ENCODE measurements around the gene ADORA1. TPM values are rescaled to one million over a fixed set of nuclear protein-coding genes. Genes with fewer than 3 reads are reported as not detected.

The ADORA1 gene
- polyA plus RNA-seq, 1 of the 3 experiments (the other 2 are of a cell fraction), result 4.8 TPM

DNA sequence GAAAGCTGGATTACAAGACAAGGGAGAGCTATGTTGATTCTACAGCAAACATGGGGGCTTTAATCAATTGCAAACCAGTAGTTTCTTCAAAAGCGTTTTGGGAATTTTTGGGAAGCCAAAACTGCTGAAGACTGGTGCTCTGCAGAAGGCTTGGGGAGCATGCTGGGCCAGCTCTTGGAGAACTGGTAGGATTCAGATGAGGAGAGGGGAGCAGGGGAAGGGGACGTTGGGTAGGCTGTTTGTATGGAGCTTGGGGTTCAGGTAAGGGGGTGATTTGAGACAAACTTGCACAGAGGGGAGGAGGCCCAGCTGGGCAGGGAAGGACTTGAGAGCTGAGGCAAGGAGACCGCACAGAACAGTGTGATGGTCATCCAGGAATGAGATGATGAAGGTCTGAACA is 39.1 kb upstream of the ADORA1 start:
- Histone ChIP-seq H3K4me2 (no peak overlapping the region), H3F3A (replicated peaks; ENCODE audit: insufficient read depth) (no peaks in the 10 kb centered on the region), H3K4me3 (ENCODE audit: low read depth in 2 of 2, low read length in 1 of 2) (no peak overlapping the region), H4K20me1 (ENCODE audit: insufficient read depth) (no peaks in the 10 kb centered on the region), H3K27ac (ENCODE audit: low read depth in 2 of 2, low read length in 1 of 2) (no peak overlapping the region), H3K9me3 (no peaks in the 10 kb centered on the region), H3K4me1 (ENCODE audit: control insufficient read depth in 1 of 2, insufficient read depth in 2 of 2, low read depth in 1 of 2, low read length in 1 of 2) (no peaks in the 10 kb centered on the region; a peak in 1 of 4 replicates), H2AFZ (ENCODE audit: low read depth) (no peak overlapping the region), H3K79me2 (ENCODE audit: insufficient read depth) (no peaks in the 10 kb centered on the region), H3K27me3 (ENCODE audit: insufficient read depth) (no peaks in the 10 kb centered on the region; the same call in 1 of the 2 replicates), H3K9me2 (no peaks in the 10 kb centered on the region), H3K9ac (no peak overlapping the region), H3K36me3 (replicated peaks in 1 of 2; ENCODE audit: control insufficient read depth in 1 of 2, insufficient read depth in 2 of 2, low read length in 1 of 2) (no peaks in the 10 kb centered on the region)
- TF ChIP-seq RCOR1 (IDR thresholded peaks at IDR 0.05; ENCODE audit: low read length), result no peak
- TF ChIP-seq TEAD4 (IDR thresholded peaks at IDR 0.05; ENCODE audit: borderline replicate concordance, insufficient read depth), result no peak
- TF ChIP-seq CHD2 (IDR thresholded peaks at IDR 0.05; ENCODE audit: low read length, partially characterized antibody), result no peak
- TF ChIP-seq POLR2AphosphoS5 (IDR thresholded peaks at IDR 0.05; ENCODE audit: low read depth, low read length), result no peak
- TF ChIP-seq MEF2A (IDR thresholded peaks at IDR 0.05; ENCODE audit: borderline replicate concordance, low read depth), result no peak
- no peak for TF ChIP-seq RXRA (IDR thresholded peaks at IDR 0.05; ENCODE audit: borderline replicate concordance, low read depth)
- TF ChIP-seq, protein P1, sequence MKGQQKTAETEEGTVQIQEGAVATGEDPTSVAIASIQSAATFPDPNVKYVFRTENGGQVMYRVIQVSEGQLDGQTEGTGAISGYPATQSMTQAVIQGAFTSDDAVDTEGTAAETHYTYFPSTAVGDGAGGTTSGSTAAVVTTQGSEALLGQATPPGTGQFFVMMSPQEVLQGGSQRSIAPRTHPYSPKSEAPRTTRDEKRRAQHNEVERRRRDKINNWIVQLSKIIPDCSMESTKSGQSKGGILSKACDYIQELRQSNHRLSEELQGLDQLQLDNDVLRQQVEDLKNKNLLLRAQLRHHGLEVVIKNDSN (IDR thresholded peaks at IDR 0.05; ENCODE audit: borderline replicate concordance, low read depth), result no peak
- TF ChIP-seq ZBTB33 (IDR thresholded peaks at IDR 0.05; ENCODE audit: borderline replicate concordance, low read depth), result no peak
- no peak for TF ChIP-seq SMC3 (IDR thresholded peaks at IDR 0.05; ENCODE audit: low read depth, low read length)
- no peak for TF ChIP-seq FOXJ3 (CRISPR knock-in tag; IDR thresholded peaks at IDR 0.05)
- TF ChIP-seq, protein P2, sequence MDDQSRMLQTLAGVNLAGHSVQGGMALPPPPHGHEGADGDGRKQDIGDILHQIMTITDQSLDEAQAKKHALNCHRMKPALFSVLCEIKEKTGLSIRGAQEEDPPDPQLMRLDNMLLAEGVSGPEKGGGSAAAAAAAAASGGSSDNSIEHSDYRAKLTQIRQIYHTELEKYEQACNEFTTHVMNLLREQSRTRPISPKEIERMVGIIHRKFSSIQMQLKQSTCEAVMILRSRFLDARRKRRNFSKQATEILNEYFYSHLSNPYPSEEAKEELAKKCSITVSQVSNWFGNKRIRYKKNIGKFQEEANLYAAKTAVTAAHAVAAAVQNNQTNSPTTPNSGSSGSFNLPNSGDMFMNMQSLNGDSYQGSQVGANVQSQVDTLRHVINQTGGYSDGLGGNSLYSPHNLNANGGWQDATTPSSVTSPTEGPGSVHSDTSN (IDR thresholded peaks at IDR 0.05), result no peak
- no peak for TF ChIP-seq EZH2phosphoT487 (IDR thresholded peaks at IDR 0.05; ENCODE audit: borderline replicate concordance, low read depth)
- CTCF ChIA-PET, result interaction anchor here (1.2 to 1.9 kb wide), 2 partner anchors 49 to 184 kb away, joined by 3 to 6 read pairs; no protein-coding TSS in a partner anchor
- POLR2A ChIA-PET, result no interaction called here
- WGBS (ENCODE audit: low lambda C conversion rate), result 65% methylated on average over 3 of the region's 3 CpGs
- no peak for DNase-seq

- CTCF ChIA-PET, result interaction anchor here (0.5 to 1.9 kb wide), 4 partner anchors 50 to 147 kb away, joined by 3 to 6 read pairs (median 3); no protein-coding TSS in a partner anchor
- Histone ChIP-seq H3K4me1 (ENCODE audit: control insufficient read depth in 1 of 2, insufficient read depth in 2 of 2, low read depth in 1 of 2, low read length in 1 of 2) (no peaks in the 10 kb centered on the region; a peak in 1 of 4 replicates), H3K4me3 (ENCODE audit: low read depth in 2 of 2, low read length in 1 of 2) (no peak overlapping the region)
- no peak for TF ChIP-seq MEF2A (IDR thresholded peaks at IDR 0.05; ENCODE audit: borderline replicate concordance, low read depth)
- no peak for TF ChIP-seq TCF12 (IDR thresholded peaks at IDR 0.05)
- TF ChIP-seq ZBTB33 (IDR thresholded peaks at IDR 0.05; ENCODE audit: borderline replicate concordance, low read depth), result no peak
- TF ChIP-seq CTCF (IDR thresholded peaks at IDR 0.05), result no peak
- TF ChIP-seq POLR2AphosphoS5 (IDR thresholded peaks at IDR 0.05; ENCODE audit: low read depth, low read length), result no peak
- TF ChIP-seq NRF1 (IDR thresholded peaks at IDR 0.05; ENCODE audit: low read depth, low read length), result no peak
- TF ChIP-seq YY1 (IDR thresholded peaks at IDR 0.05; ENCODE audit: low read depth), result no peak
- TF ChIP-seq, protein P3, sequence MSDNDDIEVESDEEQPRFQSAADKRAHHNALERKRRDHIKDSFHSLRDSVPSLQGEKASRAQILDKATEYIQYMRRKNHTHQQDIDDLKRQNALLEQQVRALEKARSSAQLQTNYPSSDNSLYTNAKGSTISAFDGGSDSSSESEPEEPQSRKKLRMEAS (IDR thresholded peaks at IDR 0.05; ENCODE audit: low read depth), result no peak
- TF ChIP-seq ELF1 (IDR thresholded peaks at IDR 0.05), result no peak
Observed at GRCh38 chr1:203089001-203089650, 38.4 kb upstream of the ADORA1 start.

More at GRCh38 chr1:203089001-203089650, 38.4 kb upstream of the ADORA1 start:
- Histone ChIP-seq H3F3A (replicated peaks; ENCODE audit: insufficient read depth) (no peaks in the 10 kb centered on the region), H3K27ac (ENCODE audit: low read depth in 2 of 2, low read length in 1 of 2) (no peak overlapping the region), H3K79me2 (ENCODE audit: insufficient read depth) (no peaks in the 10 kb centered on the region), H3K9me2 (no peaks in the 10 kb centered on the region), H3K36me3 (replicated peaks in 1 of 2; ENCODE audit: control insufficient read depth in 1 of 2, insufficient read depth in 2 of 2, low read length in 1 of 2) (no peaks in the 10 kb centered on the region), H3K27me3 (ENCODE audit: insufficient read depth) (no peaks in the 10 kb centered on the region; the same call in 1 of the 2 replicates), H3K9me3 (no peaks in the 10 kb centered on the region), H3K9ac (no peak overlapping the region), H2AFZ (ENCODE audit: low read depth) (no peak overlapping the region), H4K20me1 (ENCODE audit: insufficient read depth) (no peaks in the 10 kb centered on the region), H3K4me2 (no peak overlapping the region)
- POLR2A ChIA-PET, result no interaction called here
- WGBS (ENCODE audit: low lambda C conversion rate), result 53% methylated on average over 4 of the region's 7 CpGs
- DNase-seq, result no peak

Measured in SK-N-SH (cell line).